GM23248 (cell line): Measurements from ENCODE around the gene RPS5. TPM values are rescaled to one million over a fixed set of nuclear protein-coding genes. Genes with fewer than 3 reads are reported as not detected.

Experiments
- DNase-seq: peaks from one replicate; pipeline ENCODE4 v3.0.0-alpha.2; 2015
- H2AFZ ChIP-seq: fragments of 200-600 bp; sonication (generic); 2 replicates; pipeline ENCODE4 v1.6.1; 2016; ENCODE audit warnings: antibody characterized with exemption
- H3F3A ChIP-seq: fragments of 200-600 bp; sonication (generic); 2 replicates; pipeline ENCODE4 v1.6.1; 2016; ENCODE audit warnings: mild to moderate bottlenecking, antibody characterized with exemption, mixed run types; ENCODE audit not compliant: insufficient read depth
- H3K27ac ChIP-seq: fragments of 200-600 bp; sonication (generic); 2 replicates; pipeline ENCODE4 v1.5.1; 2016; ENCODE audit warnings: mild to moderate bottlenecking
- H3K27me3 ChIP-seq: fragments of 200-600 bp; sonication (generic); replicated peaks from 2 replicates; pipeline ENCODE4 v1.6.1; 2016; ENCODE audit warnings: mild to moderate bottlenecking; ENCODE audit not compliant: insufficient read depth
- H3K36me3 ChIP-seq: fragments of 200-600 bp; sonication (generic); 2 replicates; pipeline ENCODE4 v1.6.1; 2016; ENCODE audit warnings: low read depth, mild to moderate bottlenecking
- H3K4me1 ChIP-seq: fragments of 200-600 bp; sonication (generic); 2 replicates; pipeline ENCODE4 v1.6.1; 2016; ENCODE audit warnings: mild to moderate bottlenecking; ENCODE audit not compliant: insufficient read depth
- H3K4me2 ChIP-seq: fragments of 200-600 bp; sonication (generic); one replicate; pipeline ENCODE4 v1.6.1; 2016; ENCODE audit warnings: mild to moderate bottlenecking; ENCODE audit not compliant: unreplicated experiment
- H3K4me3 ChIP-seq: fragments of 200-600 bp; sonication (generic); 2 replicates; pipeline ENCODE4 v1.5.1; 2016; ENCODE audit warnings: mild to moderate bottlenecking
- H3K79me2 ChIP-seq: fragments of 200-600 bp; sonication (generic); 2 replicates; pipeline ENCODE4 v1.6.1; 2016; ENCODE audit warnings: mild to moderate bottlenecking; ENCODE audit not compliant: insufficient read depth
- H3K9ac ChIP-seq: fragments of 200-600 bp; sonication (generic); 2 replicates; pipeline ENCODE4 v1.6.1; 2016; ENCODE audit warnings: mild to moderate bottlenecking
- H3K9me2 ChIP-seq: fragments of 200-600 bp; sonication (generic); 2 replicates; pipeline ENCODE4 v1.6.1; 2016; ENCODE audit warnings: mixed run types, mild to moderate bottlenecking, moderate library complexity; ENCODE audit not compliant: insufficient read depth
- H3K9me3 ChIP-seq: fragments of 200-600 bp; sonication (generic); one replicate; pipeline ENCODE4 v1.6.1; 2017; ENCODE audit warnings: low read depth
- H4K20me1 ChIP-seq: fragments of 200-600 bp; sonication (generic); 2 replicates; pipeline ENCODE4 v1.6.0; 2016; ENCODE audit not compliant: insufficient read depth
- EZH2 ChIP-seq: fragments of 200-600 bp; sonication (generic); IDR thresholded peaks from 2 replicates; pipeline ENCODE4 v1.6.1; 2018; ENCODE audit warnings: antibody characterized with exemption, mild to moderate bottlenecking; ENCODE audit not compliant: insufficient read depth, poor library complexity, severe bottlenecking
- EZH2phosphoT487 ChIP-seq: fragments of 200-600 bp; sonication (generic); IDR thresholded peaks from 2 replicates; pipeline ENCODE4 v1.6.1; 2018; ENCODE audit warnings: antibody characterized with exemption, moderate library complexity, mild to moderate bottlenecking, low read depth; ENCODE audit not compliant: insufficient read depth
- WGBS, 2 experiments: methylation state at CpG; one replicate each; pipeline ENCODE4 v1.1.6; 2015 to 2017; ENCODE audit warnings: low lambda C conversion rate in 2 of 2, low coverage in 1 of 2; ENCODE audit errors: missing lambda C conversion rate in 2 of 2; 5-methylcytosine and 5-hydroxymethylcytosine counted together
- in situ Hi-C: fragments of 300-500 bp; cut with MboI; formaldehyde crosslinking; loops from 2 replicates; pipeline ENCODE4 v1.15.0; 2020
- polyA plus RNA-seq: library from polyadenylated mRNA; unstranded; fragments of >200 nt; fragmentation: Nextera tagmentation; extraction: Ambion mirVana; gene quantifications from 2 replicates; pipeline ENCODE4 v1.2.1, GENCODE V29; 2016
- total RNA-seq: library from RNA; depleted of rRNA; stranded (reverse); fragments of >200 nt; shearing (Covaris generic); gene quantifications from 2 replicates; pipeline ENCODE4 v1.2.3, GENCODE V29; 2014

RPS5 gene
- total and polyA plus RNA-seq, 2 experiments from 2014 or later: 561 to 1,366 TPM

DNA sequence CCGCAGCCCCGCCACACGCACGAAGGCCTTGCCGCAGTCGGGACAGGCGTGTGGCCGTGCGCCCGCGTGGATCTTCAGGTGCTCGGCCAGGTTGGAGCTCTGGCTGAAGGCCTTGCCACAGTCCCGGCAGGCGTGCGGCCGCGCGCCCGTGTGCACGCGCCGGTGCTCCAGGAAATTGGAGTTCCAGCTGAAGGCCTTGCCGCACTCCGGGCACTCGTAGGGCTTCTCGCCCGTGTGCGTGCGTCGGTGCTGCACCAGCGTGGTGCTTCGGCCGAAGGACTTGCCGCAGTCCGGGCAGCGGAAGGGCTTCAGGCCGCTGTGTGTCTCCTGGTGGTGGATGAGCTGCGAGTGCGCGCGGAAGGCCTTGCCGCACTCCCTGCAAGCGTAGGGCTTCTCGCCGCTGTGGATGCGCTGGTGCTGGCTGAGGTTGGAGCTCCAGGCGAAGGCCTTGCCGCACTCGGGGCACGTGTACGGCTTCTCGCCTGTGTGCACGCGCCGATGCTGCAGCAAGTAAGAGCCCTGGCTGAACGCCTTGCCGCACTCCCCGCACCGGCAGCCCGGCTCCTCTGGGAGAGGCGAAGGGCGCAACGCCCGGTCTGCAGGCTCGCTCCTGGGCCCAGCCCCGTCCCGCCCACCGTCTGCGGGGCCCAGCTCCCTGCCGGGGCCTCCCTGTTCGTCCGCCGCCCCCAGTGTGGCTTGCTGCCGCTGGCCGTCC lies 30.1 kb upstream of the RPS5 start:
- Histone ChIP-seq H3K27me3 (no peaks in the 10 kb centered on the region), H3K9me2 (no peaks in the 10 kb centered on the region), H3K4me2 (no peak overlapping the region), H3K27ac (no peak overlapping the region), H3K9me3 (no peaks in the 10 kb centered on the region), H3F3A (peaks cover 20% of the 10 kb centered on the region; the same call in 1 of the 2 replicates), H3K9ac (no peak overlapping the region), H2AFZ (no peak overlapping the region), H3K36me3 (no peaks in the 10 kb centered on the region), H3K4me1 (peaks cover 4% of the 10 kb centered on the region; the same call in 1 of the 2 replicates), H3K4me3 (peak overlapping the region; percentile 50), H3K79me2 (no peaks in the 10 kb centered on the region), H4K20me1 (no peaks in the 10 kb centered on the region)
- in situ Hi-C loops: no loop called here
- peak; percentile 40 for DNase-seq
- TF ChIP-seq EZH2 (no peak), EZH2phosphoT487 (no peak)
- 15 to 19% methylated on average over 40 to 59 of the region's 75 CpGs for WGBS, 2 experiments

DNA sequence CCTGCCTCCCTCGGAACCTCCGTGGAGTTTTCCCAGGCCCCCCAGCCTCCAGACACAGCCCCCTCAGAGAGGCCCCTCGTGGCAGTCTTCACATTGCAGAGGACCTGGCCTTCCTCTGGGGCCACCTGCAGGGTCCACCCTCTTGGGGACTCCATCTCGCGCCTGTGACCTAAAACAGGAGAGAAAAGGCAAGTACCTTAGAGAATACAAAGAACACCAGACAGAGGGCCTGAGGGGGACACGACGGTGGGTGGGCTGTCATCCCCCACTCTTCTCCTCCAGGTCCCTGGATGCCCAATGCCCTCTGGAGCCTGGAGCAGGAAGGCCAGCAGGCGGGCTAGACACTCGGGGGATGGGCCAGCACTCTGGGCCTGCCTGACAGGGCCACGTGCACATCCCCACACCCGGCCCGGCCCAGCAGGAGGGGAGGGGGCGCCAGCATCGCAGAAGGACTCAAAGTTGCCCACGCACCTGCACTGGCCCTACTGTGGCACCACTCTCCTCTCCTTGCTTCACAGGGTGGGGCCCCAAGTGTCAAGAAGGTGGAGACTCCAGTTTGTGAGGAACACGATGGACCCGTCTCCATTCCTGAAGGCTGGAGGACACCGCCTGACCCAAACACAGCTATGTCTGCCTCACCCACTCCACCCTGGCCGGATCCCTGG lies 29.5 kb upstream of the RPS5 start:
- WGBS, 2 experiments: 50 to 59% methylated on average over 19 of the region's 19 CpGs
- Histone ChIP-seq H3K9ac (no peak overlapping the region), H3K27me3 (no peaks in the 10 kb centered on the region), H3K9me3 (no peaks in the 10 kb centered on the region), H3K4me2 (no peak overlapping the region), H3K9me2 (no peaks in the 10 kb centered on the region), H2AFZ (no peak overlapping the region), H4K20me1 (no peaks in the 10 kb centered on the region), H3K4me1 (peaks cover 4% of the 10 kb centered on the region; the same call in 1 of the 2 replicates), H3K27ac (no peak overlapping the region), H3K79me2 (no peaks in the 10 kb centered on the region), H3F3A (peaks cover 20% of the 10 kb centered on the region; the same call in 1 of the 2 replicates), H3K4me3 (no peak overlapping the region), H3K36me3 (no peaks in the 10 kb centered on the region)
- DNase-seq: no peak
- TF ChIP-seq EZH2: no peak
- no peak for TF ChIP-seq EZH2phosphoT487
- in situ Hi-C loops: no loop called here

DNA sequence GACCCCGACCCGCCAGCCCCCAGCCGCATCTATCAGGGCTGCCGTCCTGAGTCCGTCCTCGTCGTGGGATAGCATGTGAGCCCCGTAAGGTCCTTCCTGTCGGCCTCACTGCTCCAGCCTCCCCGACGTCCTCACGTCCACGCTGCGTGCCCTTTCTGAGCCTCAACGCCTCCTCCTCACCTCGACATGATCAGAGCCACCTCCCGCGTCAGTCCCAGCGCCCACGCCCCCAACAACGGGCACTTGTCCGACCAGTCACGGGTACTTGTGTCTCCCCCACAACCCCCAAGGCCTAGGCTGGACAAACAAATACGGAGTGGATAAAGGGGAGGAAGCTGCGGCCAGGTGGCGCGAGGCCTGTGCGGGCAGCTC lies 25.2 kb upstream of the RPS5 start:
- Histone ChIP-seq H3K9me3 (no peaks in the 10 kb centered on the region), H3K9me2 (no peaks in the 10 kb centered on the region), H3K4me2 (peak overlapping the region; percentile 82), H3K36me3 (no peaks in the 10 kb centered on the region), H3K9ac (peak overlapping the region; percentile 88), H3K79me2 (no peaks in the 10 kb centered on the region), H4K20me1 (no peaks in the 10 kb centered on the region), H3K4me1 (peaks cover 4% of the 10 kb centered on the region; the same call in 1 of the 2 replicates), H3F3A (peaks cover 11% of the 10 kb centered on the region; the same call in 1 of the 2 replicates), H3K27ac (peak overlapping the region; percentile 90), H3K4me3 (peak overlapping the region; percentile 73), H3K27me3 (no peaks in the 10 kb centered on the region), H2AFZ (peak overlapping the region; percentile 95)
- in situ Hi-C loops: no loop called here
- no peak for TF ChIP-seq EZH2phosphoT487
- DNase-seq: no peak
- 6 to 10% methylated on average over 27 to 28 of the region's 28 CpGs for WGBS, 2 experiments

DNA sequence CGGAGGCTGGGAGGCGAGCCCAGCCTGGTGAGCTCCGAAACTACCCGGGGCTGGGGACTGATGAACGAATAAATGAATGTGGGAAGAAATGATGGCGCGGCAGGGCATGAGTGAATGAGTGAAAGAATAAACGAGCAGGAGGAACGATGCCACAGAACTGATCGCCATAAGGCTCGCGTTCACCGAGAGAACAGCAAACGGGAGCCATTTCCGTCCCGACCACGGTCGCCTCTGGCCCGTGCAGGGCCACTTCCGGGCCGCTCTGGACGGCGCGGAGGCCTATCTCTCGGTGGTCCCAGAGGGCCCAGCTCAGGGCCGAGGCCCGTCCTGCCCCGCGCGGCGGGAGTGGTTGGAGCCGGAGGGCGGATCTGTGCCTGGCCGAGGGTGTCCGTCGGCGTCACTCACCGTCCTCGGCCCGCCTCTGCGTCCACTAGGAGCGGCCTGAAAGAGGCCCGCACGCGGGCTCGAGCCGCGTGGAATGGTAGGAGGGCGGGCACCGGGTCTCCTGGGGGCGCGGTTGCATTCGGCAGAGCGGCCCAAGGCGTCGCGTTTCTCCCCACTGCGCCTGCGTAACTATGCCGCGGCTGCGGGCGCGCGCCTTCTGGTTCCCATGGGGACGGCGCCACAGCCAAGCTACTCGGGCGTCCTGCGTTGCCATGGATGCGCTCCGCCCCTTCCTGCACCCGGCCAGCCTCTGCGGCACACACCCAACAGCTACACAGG lies 24.6 kb upstream of the RPS5 start, which contains the start of gene ZNF497:
Gene ZNF497, minus strand, starts transcription at position 480 of the 723 bp plus-strand sequence. CDS start 5,116 bp downstream, outside the sequence.
- peak; percentile 98 for DNase-seq
- 1% methylated on average over 63 to 69 of the region's 74 CpGs for WGBS, 2 experiments
- H3K27me3 ChIP-seq: no peaks in the 10 kb centered on the region

More for the DNA sequence above, 24.6 kb upstream of the RPS5 start, which contains the start of gene ZNF497:
- peak within 1 kb of the TSS; percentile 90 for H3K27ac ChIP-seq
- peak within 1 kb of the TSS; percentile 73 for H3K4me3 ChIP-seq
- peaks cover 4% of the 10 kb centered on the region; the same call in 1 of the 2 replicates for H3K4me1 ChIP-seq
- H3K4me2 ChIP-seq: peak within 1 kb of the TSS; percentile 82
- peak within 1 kb of the TSS; percentile 95 for H2AFZ ChIP-seq
- no peaks in the 10 kb centered on the region for H3K79me2 ChIP-seq
- H3K9me3 ChIP-seq: no peaks in the 10 kb centered on the region
- peaks cover 11% of the 10 kb centered on the region; the same call in 1 of the 2 replicates for H3F3A ChIP-seq
- no peaks in the 10 kb centered on the region for H3K9me2 ChIP-seq
- H4K20me1 ChIP-seq: no peaks in the 10 kb centered on the region
- in situ Hi-C loops: no loop called here
- peak within 1 kb of the TSS; percentile 88 for H3K9ac ChIP-seq
- TF ChIP-seq EZH2 (no peak), EZH2phosphoT487 (no peak)
- no peaks in the 10 kb centered on the region for H3K36me3 ChIP-seq
